ENCODE data around the gene IGFL2. TPM values are rescaled to one million over a fixed set of nuclear protein-coding genes. Genes with fewer than 3 reads are reported as not detected.

Gene IGFL2
- total RNA-seq, 4 donors from 2014 or later = 0.61 TPM; not detected in 3

GRCh38 chr19:46118136-46118535 lies 29.9 kb upstream of the IGFL2 start:
- no peak for DNase-seq
- H3K27me3 ChIP-seq = no peaks in the 10 kb centered on the region
- H3K4me3 ChIP-seq = no peak overlapping the region
- peak overlapping the region; percentile 46 to 52 for H3K27ac ChIP-seq
- intact Hi-C loops (cut with DNase I; ENCODE audit: low total_unique reads) = no loop called here
- TF ChIP-seq CTCF (IDR thresholded peaks at IDR 0.05) (no peak), POLR2A (IDR thresholded peaks at IDR 0.05) (no peak)
- H3K9me3 ChIP-seq = no peaks in the 10 kb centered on the region
- H3K4me1 ChIP-seq = no peaks in the 10 kb centered on the region
- no peaks in the 10 kb centered on the region for H3K36me3 ChIP-seq

DNA sequence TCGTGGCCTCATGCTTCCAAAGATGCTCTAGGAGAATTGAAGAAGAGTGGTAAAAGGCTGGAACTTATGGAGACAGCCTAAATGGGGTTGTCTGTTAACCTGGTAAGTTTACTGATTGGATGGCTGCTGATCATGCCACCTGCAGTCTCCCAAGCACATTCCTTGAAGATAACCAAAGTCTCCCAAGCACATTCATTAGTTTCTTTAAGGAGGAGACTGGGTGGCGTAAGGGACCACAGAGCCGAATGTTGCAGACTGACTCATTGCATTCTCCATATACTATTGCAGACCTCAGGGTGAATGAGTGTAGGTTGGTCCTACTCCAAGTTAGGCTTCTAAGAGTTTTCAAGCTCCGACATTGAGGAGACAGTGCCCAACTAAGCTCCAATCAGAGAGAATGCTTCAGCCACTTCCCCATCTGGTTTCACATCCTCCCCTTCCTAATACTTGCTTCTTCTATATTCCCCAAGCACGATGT lies 23.4 kb upstream of the IGFL2 start, which contains the start of gene IGFL3:
Gene IGFL3 (minus strand): TSS at position 51 of the 478 bp plus-strand sequence. CDS start 39 bp downstream, at position 12.
- H3K27ac ChIP-seq = peak within 1 kb of the TSS; percentile 49 to 72
- intact Hi-C loops (cut with DNase I; ENCODE audit: low total_unique reads) = no loop called here

GRCh38 chr19:46125447-46125846 lies 22.6 kb upstream of the IGFL2 start:
- no peak for TF ChIP-seq CTCF (IDR thresholded peaks at IDR 0.05)
- no peak for TF ChIP-seq POLR2A (IDR thresholded peaks at IDR 0.05)
- Histone ChIP-seq H3K4me1 (peaks cover 0 to 3% of the 10 kb centered on the region in 2 donors), H3K27me3 (no peaks in the 10 kb centered on the region), H3K27ac (peak overlapping the region; percentile 41 to 72), H3K36me3 (no peaks in the 10 kb centered on the region), H3K4me3 (no peak overlapping the region), H3K9me3 (no peaks in the 10 kb centered on the region)
- intact Hi-C loops (cut with DNase I; ENCODE audit: low total_unique reads) = no loop called here
- no peak for DNase-seq

More for the DNA sequence above, 23.4 kb upstream of the IGFL2 start, which contains the start of gene IGFL3:
- Histone ChIP-seq H3K27me3 (no peaks in the 10 kb centered on the region), H3K9me3 (no peaks in the 10 kb centered on the region), H3K4me1 (peaks cover 0 to 3% of the 10 kb centered on the region in 2 donors), H3K36me3 (no peaks in the 10 kb centered on the region), H3K4me3 (no peak within 1 kb of the TSS)
- no peak for DNase-seq
- TF ChIP-seq POLR2A (IDR thresholded peaks at IDR 0.05) (no peak), CTCF (IDR thresholded peaks at IDR 0.05) (no peak)

DNA sequence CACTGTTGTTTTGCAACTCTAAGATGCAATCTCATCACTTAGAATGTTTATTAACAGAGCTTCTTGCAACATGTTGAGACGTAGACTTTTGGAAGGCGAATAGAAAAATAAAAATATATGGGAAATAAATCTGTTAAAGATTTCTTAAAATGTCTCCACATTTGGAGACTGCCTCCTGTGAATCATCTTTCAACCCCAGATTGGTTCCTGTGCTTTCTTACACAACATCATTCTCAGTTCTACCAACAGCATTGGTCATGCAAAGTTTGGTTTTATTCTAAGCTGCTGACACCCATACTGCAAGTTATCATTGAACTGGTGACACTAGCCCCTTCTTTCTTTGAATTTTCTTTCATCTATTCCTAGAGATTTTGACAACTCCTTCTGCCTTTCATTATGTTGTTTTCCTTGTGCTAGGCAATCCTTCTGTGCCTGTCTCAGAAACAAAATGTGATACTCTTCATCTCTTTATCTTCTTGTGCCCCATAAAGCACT lies 21.9 kb upstream of the IGFL2 start:
- intact Hi-C loops (cut with DNase I; ENCODE audit: low total_unique reads) = no loop called here
- DNase-seq = no peak

More for the DNA sequence above, 21.9 kb upstream of the IGFL2 start:
- Histone ChIP-seq H3K4me3 (no peak overlapping the region), H3K4me1 (peaks cover 0 to 3% of the 10 kb centered on the region in 2 donors), H3K9me3 (no peaks in the 10 kb centered on the region), H3K27ac (peak overlapping the region; percentile 46 to 72), H3K27me3 (no peaks in the 10 kb centered on the region), H3K36me3 (no peaks in the 10 kb centered on the region)
- no peak for TF ChIP-seq CTCF (IDR thresholded peaks at IDR 0.05)
- TF ChIP-seq POLR2A (IDR thresholded peaks at IDR 0.05) = no peak
